Naive B cell (primary cell): Measurements from ENCODE around the gene EFR3B. TPM values are rescaled to one million over a fixed set of nuclear protein-coding genes. Genes with fewer than 3 reads are reported as not detected.
"Not testable (repeated sequence)": the region's sequence is repeated elsewhere in the genome, so short reads cannot be mapped to it uniquely, and the experiment has no call there.

Experiments used
- ATAC-seq, 2 donors: fragments of 150-1000 bp; cut with Tn5 transposase; 2 replicates each; pipeline ENCODE4 v1.10.0; 2021; ENCODE audit warnings: low read depth in 2 of 2, mild to moderate bottlenecking in 2 of 2, moderate library complexity in 2 of 2
- DNase-seq: peaks from one replicate; pipeline ENCODE4 v3.0.0; 2022
- H3K27ac Mint-ChIP-seq, 6 donors: one replicate each; pipeline ENCODE4 v1.8.0; 2020 to 2022; ENCODE audit warnings: mild to moderate bottlenecking in 6 of 6, mixed read lengths in 6 of 6, moderate library complexity in 5 of 6, inconsistent platforms in 2 of 6
- H3K27me3 Mint-ChIP-seq, 3 donors: one replicate each; pipeline ENCODE4 v1.8.0; 2021 to 2022; ENCODE audit warnings: mixed read lengths in 3 of 3, mild to moderate bottlenecking in 1 of 3
- H3K36me3 Mint-ChIP-seq, 2 donors: one replicate each; pipeline ENCODE4 v1.8.0; 2020 to 2022; ENCODE audit warnings: mixed read lengths in 2 of 2, inconsistent platforms in 1 of 2, mild to moderate bottlenecking in 1 of 2
- H3K4me1 Mint-ChIP-seq, 3 donors: one replicate each; pipeline ENCODE4 v1.8.0; 2020 to 2022; ENCODE audit warnings: mixed read lengths in 3 of 3, inconsistent platforms in 1 of 3, mild to moderate bottlenecking in 1 of 3, moderate library complexity in 1 of 3
- H3K4me3 Mint-ChIP-seq, 8 donors: one replicate each; pipeline ENCODE4 v1.8.0; 2020 to 2022; ENCODE audit warnings: mild to moderate bottlenecking in 8 of 8, mixed read lengths in 8 of 8, moderate library complexity in 8 of 8, inconsistent platforms in 2 of 8
- H3K9me3 Mint-ChIP-seq, 7 donors: one replicate each; pipeline ENCODE4 v1.8.0; 2020 to 2022; ENCODE audit warnings: mixed read lengths in 7 of 7, mild to moderate bottlenecking in 5 of 7, inconsistent platforms in 2 of 7, moderate library complexity in 1 of 7
- polyA plus RNA-seq, 6 donors: library from polyadenylated mRNA; unstranded; fragments of 300-500 nt; fragmentation: Illumina TruSeq; gene quantifications; one replicate each; pipeline ENCODE4 v1.2.3, GENCODE V29; 2021; ENCODE audit warnings: low read depth in 6 of 6

EFR3B gene
- polyA plus RNA-seq, 6 donors from 2014 or later = 0.10 to 0.16 TPM; not detected in 4

DNA sequence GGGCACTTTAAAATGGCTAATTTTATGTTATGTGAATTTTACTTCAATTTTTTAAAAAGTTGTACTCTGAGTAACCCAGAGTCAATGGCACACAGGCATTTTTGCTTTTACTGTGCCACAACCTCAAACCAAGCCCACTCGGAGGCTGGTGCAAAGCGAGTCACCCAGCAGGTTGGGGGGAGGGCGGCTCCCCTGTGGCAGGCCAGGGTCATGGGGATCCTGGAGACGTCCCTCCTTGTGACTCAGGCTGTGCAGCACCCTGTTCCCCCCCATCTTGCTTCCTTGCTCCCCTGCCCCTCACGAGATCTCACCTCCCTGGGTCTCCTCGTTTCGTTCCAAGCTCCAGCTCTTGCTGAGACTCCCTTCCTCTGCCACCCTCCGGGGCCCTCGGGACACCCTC, 67.9 kb downstream of the EFR3B start:
- ATAC-seq = no peak
- no peak overlapping the region for H3K4me3 Mint-ChIP-seq

DNA sequence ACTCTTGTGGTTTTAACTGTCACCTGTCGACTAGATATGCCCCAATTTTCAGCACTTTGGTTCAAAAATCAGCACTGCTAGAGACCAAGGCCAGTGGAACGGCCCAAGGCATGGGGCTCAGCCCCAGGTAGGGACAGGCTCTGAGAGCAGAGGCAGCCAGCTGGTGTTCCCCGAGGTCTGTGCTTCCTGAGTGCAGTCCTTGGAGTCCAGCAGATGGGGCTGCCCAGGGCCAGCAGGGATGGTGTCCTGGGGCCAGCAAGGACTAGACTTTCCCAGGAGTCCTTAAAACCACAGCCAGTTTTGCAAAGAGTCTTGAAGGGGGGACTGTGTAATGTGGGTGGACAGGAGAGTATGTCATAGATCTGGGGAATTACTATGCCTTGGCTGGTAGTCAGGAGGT, 70.2 kb downstream of the EFR3B start:
- no peak overlapping the region for H3K4me3 Mint-ChIP-seq

More for the DNA sequence above, 67.9 kb downstream of the EFR3B start:
- no peak for DNase-seq
- Mint-ChIP-seq H3K4me1 (peaks cover 0 to 9% (median 4%) of the 10 kb centered on the region in 3 donors), H3K27me3 (peaks cover 4 to 19% (median 12%) of the 10 kb centered on the region in 3 donors), H3K9me3 (no peaks in the 10 kb centered on the region), H3K27ac (no peak overlapping the region), H3K36me3 (no peaks in the 10 kb centered on the region)

DNA sequence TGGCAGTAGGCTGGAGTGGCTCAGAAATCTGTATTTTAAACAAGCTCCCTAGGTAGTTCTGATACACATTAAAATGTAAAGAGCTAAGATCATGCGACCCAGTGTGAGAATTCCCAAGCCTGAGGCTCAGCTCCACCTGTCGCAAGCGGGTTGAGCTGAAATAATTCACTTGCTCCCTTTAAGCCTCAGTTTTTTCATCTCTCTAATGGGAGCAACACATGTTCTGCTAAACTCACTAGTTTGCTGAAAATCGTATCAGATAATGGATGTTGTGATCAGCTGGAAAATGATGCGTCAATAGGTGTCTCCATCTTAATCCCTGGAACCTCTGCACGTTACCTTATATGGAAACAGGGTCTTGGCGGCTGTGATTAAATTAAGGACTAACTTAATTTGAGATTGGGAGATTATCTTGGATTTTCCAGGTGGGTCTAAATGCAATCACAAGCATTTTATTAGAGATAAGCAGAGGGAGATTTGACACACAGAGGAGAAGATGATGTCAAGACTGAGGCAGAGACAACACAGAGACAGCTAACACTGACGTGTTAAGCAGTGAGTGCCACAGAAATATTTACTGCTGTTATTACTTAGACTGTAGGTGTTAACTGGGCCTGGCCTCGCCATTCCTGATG, 73.5 kb downstream of the EFR3B start:
- Mint-ChIP-seq H3K4me1 (no peaks in the 10 kb centered on the region), H3K36me3 (no peaks in the 10 kb centered on the region), H3K4me3 (no peak overlapping the region), H3K27me3 (peaks cover 0 to 7% (median 7%) of the 10 kb centered on the region in 3 donors), H3K27ac (no peak overlapping the region), H3K9me3 (peaks cover 0 to 1% (median 0%) of the 10 kb centered on the region in 7 donors)
- ATAC-seq (no peak), DNase-seq (no peak)

More for the DNA sequence above, 70.2 kb downstream of the EFR3B start:
- ATAC-seq (no peak), DNase-seq (no peak)
- no peaks in the 10 kb centered on the region for H3K4me1 Mint-ChIP-seq
- H3K27me3 Mint-ChIP-seq = peaks cover 4 to 18% (median 12%) of the 10 kb centered on the region in 3 donors
- H3K9me3 Mint-ChIP-seq = no peaks in the 10 kb centered on the region
- no peaks in the 10 kb centered on the region for H3K36me3 Mint-ChIP-seq
- no peak overlapping the region for H3K27ac Mint-ChIP-seq

GRCh38 chr2:25115902-25116301, 74.0 kb downstream of the EFR3B start:
- Mint-ChIP-seq H3K4me1 (no peaks in the 10 kb centered on the region), H3K27ac (no peak overlapping the region), H3K4me3 (no peak overlapping the region)

GRCh38 chr2:25116956-25117355, 75.1 kb downstream of the EFR3B start:
- DNase-seq = no peak
- Mint-ChIP-seq H3K36me3 (no peaks in the 10 kb centered on the region), H3K4me1 (no peaks in the 10 kb centered on the region), H3K4me3 (no peak overlapping the region), H3K9me3 (peaks cover 0 to 1% (median 0%) of the 10 kb centered on the region in 7 donors), H3K27ac (no peak overlapping the region), H3K27me3 (peaks cover 0 to 6% (median 0%) of the 10 kb centered on the region in 3 donors)
- no peak for ATAC-seq

More at GRCh38 chr2:25115902-25116301, 74.0 kb downstream of the EFR3B start:
- Mint-ChIP-seq H3K9me3 (peaks cover 0 to 1% (median 0%) of the 10 kb centered on the region in 7 donors), H3K27me3 (peaks cover 0 to 6% (median 2%) of the 10 kb centered on the region in 3 donors), H3K36me3 (no peaks in the 10 kb centered on the region)
- ATAC-seq (no peak), DNase-seq (no peak)

DNA sequence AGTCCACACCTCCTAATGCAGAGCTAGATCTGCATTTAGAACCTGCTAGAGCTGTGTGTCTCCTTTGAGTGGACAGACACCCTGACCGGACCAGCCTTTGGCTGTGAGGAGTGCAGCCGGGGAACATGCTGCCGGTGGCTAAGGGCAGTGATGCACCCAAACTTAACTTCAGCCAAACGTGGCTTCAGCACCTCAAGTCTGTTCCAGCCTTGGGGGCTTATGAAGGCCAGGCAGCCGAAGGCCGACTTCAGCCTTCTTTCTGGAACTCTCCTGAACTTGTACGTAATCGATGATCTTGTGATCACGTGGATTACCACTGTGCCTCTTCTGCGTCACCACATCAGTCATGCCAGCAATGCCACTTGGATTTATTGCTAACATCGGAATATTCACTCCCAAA, 77.4 kb downstream of the EFR3B start:
- no peak for DNase-seq
- Mint-ChIP-seq H3K4me1 (peaks cover 0 to 7% (median 0%) of the 10 kb centered on the region in 3 donors), H3K36me3 (no peaks in the 10 kb centered on the region), H3K4me3 (no peak overlapping the region), H3K9me3 (peaks cover 0 to 1% (median 0%) of the 10 kb centered on the region in 7 donors), H3K27ac (no peak overlapping the region), H3K27me3 (peaks cover 0 to 10% (median 5%) of the 10 kb centered on the region in 3 donors)
- no peak for ATAC-seq

- H3K27me3 Mint-ChIP-seq = peaks cover 0 to 10% (median 5%) of the 10 kb centered on the region in 3 donors
- DNase-seq = no peak
- H3K4me3 Mint-ChIP-seq = no peak overlapping the region
- no peaks in the 10 kb centered on the region for H3K36me3 Mint-ChIP-seq
- ATAC-seq = no peak
- peaks cover 0 to 1% (median 0%) of the 10 kb centered on the region in 7 donors for H3K9me3 Mint-ChIP-seq
- H3K4me1 Mint-ChIP-seq = peaks cover 0 to 7% (median 0%) of the 10 kb centered on the region in 3 donors
- no peak overlapping the region for H3K27ac Mint-ChIP-seq
Observed at GRCh38 chr2:25122367-25122766, 80.5 kb downstream of the EFR3B start.

DNA sequence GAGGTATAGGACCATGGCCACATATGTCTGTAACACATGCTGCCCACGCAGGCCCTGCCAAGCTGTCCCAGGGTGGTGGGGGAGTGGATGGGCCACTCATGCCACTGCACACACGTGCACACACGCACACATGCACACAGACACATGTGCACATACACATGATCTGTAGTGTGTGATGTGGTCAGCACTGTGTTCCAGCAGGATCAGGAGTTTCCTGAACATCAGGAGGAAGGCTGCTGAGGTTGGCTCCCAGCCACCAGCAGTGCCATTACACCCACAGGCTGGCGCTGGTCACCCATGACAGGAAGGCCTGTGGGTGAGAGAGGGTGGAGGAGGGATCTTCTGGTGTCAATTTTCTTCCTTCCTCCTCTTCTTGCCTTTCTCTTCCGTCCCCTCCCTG, 81.8 kb downstream of the EFR3B start:
- Mint-ChIP-seq H3K27ac (no peak overlapping the region), H3K4me1 (peaks cover 0 to 9% (median 3%) of the 10 kb centered on the region in 3 donors)
- no peak for DNase-seq

GRCh38 chr2:25125189-25125588, 83.3 kb downstream of the EFR3B start:
- no peaks in the 10 kb centered on the region for H3K36me3 Mint-ChIP-seq
- H3K4me3 Mint-ChIP-seq = no peak overlapping the region
- DNase-seq (no peak), ATAC-seq (no peak)
- H3K27ac Mint-ChIP-seq = no peak overlapping the region
- H3K4me1 Mint-ChIP-seq = peaks cover 3 to 20% (median 10%) of the 10 kb centered on the region in 3 donors
- H3K27me3 Mint-ChIP-seq = peaks cover under 1 to 12% (median 8%) of the 10 kb centered on the region in 3 donors
- H3K9me3 Mint-ChIP-seq = no peaks in the 10 kb centered on the region

More for the DNA sequence above, 81.8 kb downstream of the EFR3B start:
- ATAC-seq = no peak
- Mint-ChIP-seq H3K4me3 (peak overlapping the region in 1 of 8 donors; percentile 2), H3K27me3 (peaks cover 0 to 10% (median 5%) of the 10 kb centered on the region in 3 donors), H3K36me3 (no peaks in the 10 kb centered on the region), H3K9me3 (no peaks in the 10 kb centered on the region)

GRCh38 chr2:25125976-25126375, 84.1 kb downstream of the EFR3B start:
- H3K9me3 Mint-ChIP-seq = no peaks in the 10 kb centered on the region
- DNase-seq (no peak), ATAC-seq (no peak)
- no peaks in the 10 kb centered on the region for H3K36me3 Mint-ChIP-seq
- H3K4me3 Mint-ChIP-seq = no peak overlapping the region
- peaks cover 3 to 22% (median 12%) of the 10 kb centered on the region in 3 donors for H3K4me1 Mint-ChIP-seq
- H3K27ac Mint-ChIP-seq = no peak overlapping the region
- peaks cover 8 to 20% (median 16%) of the 10 kb centered on the region in 3 donors for H3K27me3 Mint-ChIP-seq

DNA sequence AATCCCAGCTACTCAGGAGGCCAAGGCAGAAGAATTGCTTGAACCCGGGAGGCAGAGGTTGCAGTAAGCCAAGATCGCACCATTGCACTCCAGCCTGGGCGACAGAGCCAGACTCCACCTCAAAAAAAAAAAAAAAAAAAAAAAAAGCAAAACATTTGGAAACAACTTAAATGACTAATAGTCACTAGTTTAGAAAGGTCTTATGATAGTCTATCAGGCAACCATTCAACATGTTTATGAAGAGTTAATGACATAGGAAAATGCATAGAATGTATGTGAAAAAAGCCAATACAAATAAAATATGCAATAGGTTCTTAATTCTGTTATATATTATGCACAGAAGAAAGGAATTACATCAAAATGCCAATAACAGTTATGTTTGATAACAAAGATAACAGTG, 85.2 kb downstream of the EFR3B start:
- not testable (repeated sequence) for DNase-seq, H3K4me3 Mint-ChIP-seq, H3K36me3 Mint-ChIP-seq, H3K27ac Mint-ChIP-seq, H3K9me3 Mint-ChIP-seq, ATAC-seq
- Mint-ChIP-seq H3K27me3 (peaks cover 12 to 27% (median 25%) of the 10 kb centered on the region in 3 donors), H3K4me1 (peaks cover 9 to 33% (median 16%) of the 10 kb centered on the region in 3 donors)

- peaks cover 9 to 36% (median 18%) of the 10 kb centered on the region in 3 donors for H3K4me1 Mint-ChIP-seq
- H3K9me3 Mint-ChIP-seq = no peaks in the 10 kb centered on the region
- peaks cover 16 to 31% (median 30%) of the 10 kb centered on the region in 3 donors for H3K27me3 Mint-ChIP-seq
- ATAC-seq (no peak), DNase-seq (no peak)
- no peaks in the 10 kb centered on the region for H3K36me3 Mint-ChIP-seq
- peak overlapping the region in 3 of 8 donors; percentile 35 to 79 (median 73) for H3K4me3 Mint-ChIP-seq
- H3K27ac Mint-ChIP-seq = no peak overlapping the region
Observed at GRCh38 chr2:25127646-25128045, 85.8 kb downstream of the EFR3B start.

DNA sequence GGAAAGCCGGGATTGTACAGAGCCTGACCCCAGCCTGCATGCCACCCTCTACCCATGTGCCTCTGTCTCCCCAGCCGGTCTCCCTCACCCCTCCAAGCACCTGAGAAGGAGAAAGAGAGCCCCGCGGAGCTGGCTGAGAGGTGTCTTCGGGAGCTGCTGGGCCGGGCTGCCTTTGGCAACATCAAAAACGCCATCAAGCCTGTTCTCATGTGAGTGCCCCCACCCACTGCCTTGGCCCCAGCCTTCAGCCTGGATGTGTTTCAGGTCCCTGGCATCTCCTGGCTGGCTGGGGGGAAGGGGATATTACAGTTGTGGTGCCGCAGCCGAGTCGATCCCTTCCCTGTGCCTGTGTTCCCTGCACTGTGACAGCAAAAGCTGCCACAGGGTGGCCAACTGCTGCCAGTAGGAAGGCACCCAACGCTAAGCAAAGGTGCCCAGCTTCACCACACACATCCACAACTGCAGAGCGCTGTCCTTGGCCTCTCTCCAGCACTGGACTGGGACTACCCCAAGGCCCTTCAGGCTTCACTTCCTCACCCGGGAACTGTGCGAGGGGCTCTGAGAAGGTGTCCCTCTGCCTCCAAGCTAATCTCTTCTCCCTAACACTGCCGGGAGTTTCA, 88.1 kb downstream of the EFR3B start:
- H3K27me3 Mint-ChIP-seq = peaks cover 32 to 51% (median 48%) of the 10 kb centered on the region in 3 donors

DNA sequence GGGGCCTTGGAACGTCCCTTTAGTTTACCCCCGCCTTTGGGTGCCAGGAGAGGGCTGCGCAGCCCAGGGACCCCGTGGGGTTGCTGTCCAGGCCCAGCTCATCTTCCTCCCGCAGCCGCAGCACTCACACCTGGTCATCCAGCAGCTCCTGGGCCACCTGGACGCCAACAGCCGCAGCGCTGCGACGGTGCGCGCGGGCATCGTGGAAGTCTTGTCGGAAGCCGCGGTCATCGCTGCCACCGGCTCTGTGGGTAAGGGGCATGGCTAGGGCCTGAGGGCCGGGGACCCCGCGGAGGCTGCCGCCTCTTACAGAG, 89.3 kb downstream of the EFR3B start:
- ATAC-seq (no peak), DNase-seq (no peak)
- peaks cover 16 to 29% (median 23%) of the 10 kb centered on the region in 3 donors for H3K4me1 Mint-ChIP-seq
- no peaks in the 10 kb centered on the region for H3K9me3 Mint-ChIP-seq
- peak overlapping the region; percentile 12 to 90 (median 79) for H3K4me3 Mint-ChIP-seq
- H3K36me3 Mint-ChIP-seq = peaks cover 0 to 16% of the 10 kb centered on the region in 2 donors
- H3K27ac Mint-ChIP-seq = peak overlapping the region in 2 of 6 donors; percentile 6 to 44
- H3K27me3 Mint-ChIP-seq = peaks cover 33 to 63% (median 60%) of the 10 kb centered on the region in 3 donors

More for the DNA sequence above, 88.1 kb downstream of the EFR3B start:
- Mint-ChIP-seq H3K9me3 (no peaks in the 10 kb centered on the region), H3K36me3 (peaks cover 0 to 9% of the 10 kb centered on the region in 2 donors), H3K4me1 (peaks cover 16 to 29% (median 23%) of the 10 kb centered on the region in 3 donors), H3K27ac (peak overlapping the region in 1 of 6 donors; percentile 59), H3K4me3 (peak overlapping the region in 1 of 8 donors; percentile 77)
- DNase-seq (no peak), ATAC-seq (no peak)
